HG03103 (cell line): ENCODE results near the gene TPGS1.

ENCODE experiments used
- ATAC-seq: cut with Tn5 transposase; IDR thresholded peaks from one replicate; pipeline ENCODE4 v1.9.1; 2021; ENCODE audit warnings: low read depth; ENCODE audit not compliant: unreplicated experiment

TPGS1 gene

GRCh38 chr19:517721-518597 lies 10.7 kb downstream of the TPGS1 start:
- ATAC-seq: no peak

- no peak for ATAC-seq
Measured at GRCh38 chr19:518598-519231, 11.4 kb downstream of the TPGS1 start.

GRCh38 chr19:519449-519865 lies 12.2 kb downstream of the TPGS1 start:
- no peak for ATAC-seq

GRCh38 chr19:522726-523125 lies 15.4 kb downstream of the TPGS1 start:
- no peak for ATAC-seq

- ATAC-seq: no peak
Measured at GRCh38 chr19:524062-524674, 16.9 kb downstream of the TPGS1 start.

- no peak for ATAC-seq
Measured at GRCh38 chr19:525029-525428, 17.7 kb downstream of the TPGS1 start.

- ATAC-seq: no peak
Measured at GRCh38 chr19:525857-526419, 18.6 kb downstream of the TPGS1 start.

- no peak for ATAC-seq
Measured at GRCh38 chr19:530134-531008, 23.1 kb downstream of the TPGS1 start.

GRCh38 chr19:531009-531752 lies 23.9 kb downstream of the TPGS1 start:
- peak; percentile 53 for ATAC-seq

GRCh38 chr19:531753-532560 lies 24.7 kb downstream of the TPGS1 start, which contains the start of gene CDC34:
CDC34 (plus strand) TSS chr19:531760; CDS start chr19:531932, 172 bp downstream.
- peak; percentile 3 for ATAC-seq

GRCh38 chr19:532561-533363 lies 25.5 kb downstream of the TPGS1 start:
- ATAC-seq: no peak

- no peak for ATAC-seq
Measured at GRCh38 chr19:533364-534058, 26.2 kb downstream of the TPGS1 start.

GRCh38 chr19:534088-534487 lies 26.8 kb downstream of the TPGS1 start:
- ATAC-seq: no peak

- ATAC-seq: no peak
Measured at GRCh38 chr19:535017-535835, 27.9 kb downstream of the TPGS1 start.

GRCh38 chr19:536031-536880 lies 29.0 kb downstream of the TPGS1 start:
- no peak for ATAC-seq
